ENCODE results near the gene TNNT1. TPM values are rescaled to one million over a fixed set of nuclear protein-coding genes. Genes with fewer than 3 reads are reported as not detected.

Gene TNNT1
- total RNA-seq, 2 donors from 2014 or later, result not detected

DNA sequence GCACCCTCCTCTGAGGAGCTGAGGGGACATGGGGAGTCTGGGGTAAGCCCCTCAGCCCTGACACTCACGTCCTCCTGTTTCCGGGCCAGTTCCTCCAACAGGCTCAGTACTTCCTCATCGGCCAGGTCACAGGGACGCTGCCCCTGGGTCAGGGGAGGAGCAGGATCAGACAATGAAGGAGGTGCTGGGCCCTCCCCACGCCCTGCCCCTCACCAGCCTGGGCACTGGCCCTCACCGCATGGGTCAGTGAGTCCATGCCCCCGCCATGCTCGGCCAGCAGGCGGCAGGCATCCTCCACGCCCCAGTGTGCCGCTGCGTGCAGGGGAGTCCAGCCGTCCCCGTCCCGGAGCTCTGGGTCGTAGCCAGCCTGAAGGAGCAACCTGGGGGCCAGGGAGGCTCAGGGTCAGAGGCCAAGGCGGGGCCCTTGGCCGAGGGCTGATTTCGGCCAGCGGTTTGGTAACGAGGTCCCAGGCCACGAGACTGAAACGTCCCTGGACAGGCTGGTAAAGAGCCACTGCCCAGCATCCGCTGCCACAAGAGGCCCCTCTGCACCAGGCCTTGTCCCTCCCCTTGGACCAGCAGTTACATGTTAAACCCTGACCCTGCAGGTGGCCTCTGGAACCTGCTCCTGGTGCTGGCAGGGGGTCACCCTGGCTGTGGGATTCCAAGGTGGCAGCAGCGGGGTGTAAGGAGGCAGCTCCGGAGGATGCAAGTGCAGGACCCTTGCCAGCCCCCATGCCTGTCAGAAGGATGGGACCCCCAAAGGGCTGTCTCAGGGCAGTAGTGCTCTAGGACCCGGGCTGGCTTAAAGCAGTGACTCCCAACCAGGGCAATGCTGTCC, 50.1 kb downstream of the TNNT1 start:
- Histone ChIP-seq H3K9me3 (peaks cover 6% of the 10 kb centered on the region), H3K4me1 (ENCODE audit: control insufficient read depth in 1 of 2, low read depth in 2 of 2) (no peaks in the 10 kb centered on the region), H3K27me3 (replicated peaks; ENCODE audit: insufficient read depth) (no peaks in the 10 kb centered on the region), H3K36me3 (peaks cover 65% of the 10 kb centered on the region), H3K27ac (no peak overlapping the region), H3K4me3 (no peak overlapping the region)
- ATAC-seq (ENCODE audit: insufficient number of reproducible peaks, low FRiP score, low read depth) (no peak), DNase-seq (ENCODE audit: low spot score) (no peak)
- TF ChIP-seq, protein P1, sequence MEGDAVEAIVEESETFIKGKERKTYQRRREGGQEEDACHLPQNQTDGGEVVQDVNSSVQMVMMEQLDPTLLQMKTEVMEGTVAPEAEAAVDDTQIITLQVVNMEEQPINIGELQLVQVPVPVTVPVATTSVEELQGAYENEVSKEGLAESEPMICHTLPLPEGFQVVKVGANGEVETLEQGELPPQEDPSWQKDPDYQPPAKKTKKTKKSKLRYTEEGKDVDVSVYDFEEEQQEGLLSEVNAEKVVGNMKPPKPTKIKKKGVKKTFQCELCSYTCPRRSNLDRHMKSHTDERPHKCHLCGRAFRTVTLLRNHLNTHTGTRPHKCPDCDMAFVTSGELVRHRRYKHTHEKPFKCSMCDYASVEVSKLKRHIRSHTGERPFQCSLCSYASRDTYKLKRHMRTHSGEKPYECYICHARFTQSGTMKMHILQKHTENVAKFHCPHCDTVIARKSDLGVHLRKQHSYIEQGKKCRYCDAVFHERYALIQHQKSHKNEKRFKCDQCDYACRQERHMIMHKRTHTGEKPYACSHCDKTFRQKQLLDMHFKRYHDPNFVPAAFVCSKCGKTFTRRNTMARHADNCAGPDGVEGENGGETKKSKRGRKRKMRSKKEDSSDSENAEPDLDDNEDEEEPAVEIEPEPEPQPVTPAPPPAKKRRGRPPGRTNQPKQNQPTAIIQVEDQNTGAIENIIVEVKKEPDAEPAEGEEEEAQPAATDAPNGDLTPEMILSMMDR (IDR thresholded peaks at IDR 0.05), result no peak

DNA sequence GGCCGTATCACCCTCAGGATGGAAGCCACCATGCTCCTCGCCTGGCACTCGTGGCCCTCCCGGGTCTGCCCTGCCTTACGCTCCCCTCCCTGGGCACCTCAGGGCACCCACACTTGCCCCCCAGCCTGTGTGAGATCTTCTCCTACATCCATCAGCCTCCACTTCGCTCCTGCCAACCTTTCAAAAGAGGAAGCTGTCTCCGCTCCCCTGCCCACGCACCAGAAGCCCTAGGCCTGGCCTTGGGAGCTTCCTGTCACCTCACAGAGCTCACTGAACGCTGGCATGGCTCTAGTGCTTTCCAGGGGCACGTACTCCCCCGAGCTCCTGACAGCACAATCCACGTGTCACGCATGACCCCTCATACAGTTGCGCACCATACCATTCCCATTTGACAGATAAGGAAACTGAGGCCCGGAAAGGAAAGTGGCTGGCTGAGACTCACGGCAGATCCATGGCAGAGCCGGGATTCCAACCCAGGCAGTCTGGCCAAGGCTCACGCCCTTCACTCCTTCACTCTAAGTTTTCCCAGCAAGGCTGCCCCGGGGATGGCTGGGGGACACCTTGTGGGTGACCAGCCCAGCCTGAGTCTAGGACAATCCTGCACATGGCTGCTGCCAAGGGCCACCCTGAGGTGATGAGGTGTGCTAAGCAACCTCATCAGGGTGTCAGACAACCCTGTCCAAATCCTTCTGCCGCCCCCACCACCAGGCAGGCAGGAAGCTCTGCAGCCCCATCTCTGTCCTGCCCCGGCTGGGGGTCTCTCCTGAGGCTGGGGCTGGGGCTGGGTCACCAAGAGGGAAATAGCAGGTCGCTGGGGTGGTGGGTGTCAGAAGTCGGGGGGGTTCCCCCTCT, 50.9 kb downstream of the TNNT1 start:
- Histone ChIP-seq H3K27me3 (replicated peaks; ENCODE audit: insufficient read depth) (no peaks in the 10 kb centered on the region), H3K27ac (no peak overlapping the region), H3K36me3 (peaks cover 59% of the 10 kb centered on the region), H3K4me1 (ENCODE audit: control insufficient read depth in 1 of 2, low read depth in 2 of 2) (no peaks in the 10 kb centered on the region), H3K9me3 (peaks cover 3% of the 10 kb centered on the region), H3K4me3 (no peak overlapping the region)
- ATAC-seq (ENCODE audit: insufficient number of reproducible peaks, low FRiP score, low read depth) (no peak), DNase-seq (ENCODE audit: low spot score) (no peak)
- TF ChIP-seq, protein P1 (IDR thresholded peaks at IDR 0.05), result no peak

DNA sequence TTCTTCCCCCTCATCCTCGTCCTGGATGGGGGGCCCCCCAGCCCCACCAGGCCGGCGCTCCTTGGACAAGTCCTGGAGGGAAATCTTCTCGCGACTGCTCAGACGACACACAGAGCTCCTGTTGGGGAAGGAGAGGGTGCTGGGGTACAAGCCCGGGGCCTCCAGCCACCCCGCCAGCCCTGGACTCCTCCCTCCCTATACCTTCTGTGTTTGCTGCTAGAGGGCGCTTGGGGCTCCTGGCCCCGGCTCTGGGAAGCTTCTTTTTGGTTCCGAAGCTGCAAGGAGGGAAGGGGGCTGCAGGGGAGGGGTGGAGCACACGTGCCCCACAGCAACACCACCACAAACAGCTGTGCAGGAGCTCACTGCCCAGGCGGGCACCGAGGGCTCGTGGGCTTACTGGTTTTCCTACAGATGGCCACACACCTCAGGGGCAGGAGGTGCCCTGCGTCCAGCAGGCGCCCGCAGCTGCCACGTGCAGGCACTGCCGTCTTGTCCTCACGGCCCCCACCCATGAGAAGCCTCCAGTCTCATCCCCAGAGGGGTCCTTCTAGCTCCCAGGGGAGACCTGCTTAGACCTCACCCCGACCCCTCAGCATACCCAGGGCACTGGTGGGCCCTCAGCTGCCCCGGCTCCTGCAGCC, 52.8 kb downstream of the TNNT1 start:
- Histone ChIP-seq H3K27me3 (replicated peaks; ENCODE audit: insufficient read depth) (no peaks in the 10 kb centered on the region), H3K9me3 (no peaks in the 10 kb centered on the region), H3K27ac (no peak overlapping the region), H3K4me1 (ENCODE audit: control insufficient read depth in 1 of 2, low read depth in 2 of 2) (no peaks in the 10 kb centered on the region), H3K4me3 (no peak overlapping the region), H3K36me3 (peaks cover 62% of the 10 kb centered on the region)
- TF ChIP-seq, protein P1 (IDR thresholded peaks at IDR 0.05), result no peak
- no peak for ATAC-seq (ENCODE audit: insufficient number of reproducible peaks, low FRiP score, low read depth)
- DNase-seq (ENCODE audit: low spot score), result no peak

DNA sequence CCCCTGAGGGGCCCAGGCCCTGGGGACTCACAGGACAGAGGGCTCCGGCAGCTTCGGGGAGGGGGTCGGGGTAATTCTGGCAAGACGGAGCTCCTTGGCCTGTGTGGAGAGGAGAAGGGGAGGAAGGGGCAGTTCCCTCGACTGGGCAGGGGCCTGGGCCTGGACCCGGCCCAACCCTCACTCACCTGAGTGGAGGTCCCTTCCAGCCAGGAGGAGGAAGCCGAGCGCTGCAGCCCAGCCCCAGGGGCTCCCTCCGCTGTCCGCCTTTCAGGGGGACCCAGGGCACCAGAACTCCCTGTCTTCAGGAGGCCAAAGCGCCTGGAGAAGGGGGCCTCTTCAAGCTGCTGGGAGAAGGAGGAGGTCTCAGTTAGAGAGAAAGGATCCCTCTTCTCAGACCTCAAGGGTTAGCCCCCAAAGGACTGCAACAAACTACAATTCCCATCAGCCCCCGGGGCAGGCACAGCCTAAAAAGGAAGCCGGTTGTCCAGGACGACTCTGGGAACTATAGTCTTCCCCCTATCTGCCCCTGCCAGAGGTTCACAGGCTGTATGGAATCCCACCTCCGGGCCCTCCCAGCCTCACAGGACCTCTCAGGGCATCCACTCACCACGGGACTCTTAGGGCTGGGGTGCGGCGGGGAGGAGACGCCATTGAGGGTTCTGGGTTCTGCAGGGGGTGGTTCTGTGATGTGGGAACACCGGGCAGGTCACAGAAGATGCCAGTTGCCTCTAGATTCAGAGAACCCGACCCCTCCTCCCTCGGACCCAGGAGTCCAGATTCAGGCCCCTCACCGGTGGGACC, 53.5 kb downstream of the TNNT1 start:
- Histone ChIP-seq H3K9me3 (no peaks in the 10 kb centered on the region), H3K4me3 (no peak overlapping the region), H3K27ac (no peak overlapping the region), H3K27me3 (replicated peaks; ENCODE audit: insufficient read depth) (no peaks in the 10 kb centered on the region), H3K36me3 (peaks cover 65% of the 10 kb centered on the region), H3K4me1 (ENCODE audit: control insufficient read depth in 1 of 2, low read depth in 2 of 2) (no peaks in the 10 kb centered on the region)
- DNase-seq (ENCODE audit: low spot score) (no peak), ATAC-seq (ENCODE audit: insufficient number of reproducible peaks, low FRiP score, low read depth) (no peak)
- TF ChIP-seq, protein P1 (IDR thresholded peaks at IDR 0.05), result no peak

All from thoracic aorta (tissue), 2 donors.